AG04450 (cell line): ENCODE data around the gene STK38. TPM values are rescaled to one million over a fixed set of nuclear protein-coding genes. Genes with fewer than 3 reads are reported as not detected.
"Not testable (repeated sequence)": the region's sequence is repeated elsewhere in the genome, so short reads cannot be mapped to it uniquely, and the experiment has no call there.

Source experiments
- CTCF ChIA-PET: fragments of 300-600, 350-600 bp; formaldehyde crosslinking; extraction: SDS; loops from one replicate; lab custom pipeline; 2022; ENCODE audit warnings: antibody characterized with exemption, inconsistent platforms; lab: Charles Lee
- POLR2A ChIA-PET: fragments of 350-600 bp; formaldehyde crosslinking; extraction: SDS; loops from one replicate; lab custom pipeline; 2021; ENCODE audit warnings: antibody characterized with exemption, inconsistent platforms; lab: Yijun Ruan, JAX
- DNase-seq: peaks from one replicate; pipeline ENCODE4 v3.0.0-alpha.2; 2011; ENCODE audit warnings: low read depth, low spot score
- H3K27ac ChIP-seq: one replicate; pipeline ENCODE4 v1.5.1; 2012; ENCODE audit warnings: low read depth, low read length, control low read depth
- H3K27me3 ChIP-seq: one replicate; pipeline ENCODE4 v1.6.0; 2012; ENCODE audit warnings: low read length; ENCODE audit not compliant: control insufficient read depth, insufficient read depth
- H3K4me3 ChIP-seq: 2 replicates; pipeline ENCODE4 v1.5.1; 2011; ENCODE audit warnings: mild to moderate bottlenecking, low read depth, low read length, control low read depth
- H3K9me3 ChIP-seq: 2 replicates; pipeline ENCODE4 v1.5.1; 2012; ENCODE audit warnings: low read length; ENCODE audit not compliant: control insufficient read depth, insufficient read depth
- CTCF ChIP-seq: IDR thresholded peaks from 2 replicates; pipeline ENCODE4 v1.5.1; 2011; ENCODE audit warnings: low read depth, low read length, control low read depth, inconsistent platforms
- polyA plus RNA-seq: library from polyadenylated mRNA; depleted of rRNA; stranded (reverse); fragments of >200 nt; gene quantifications from 2 replicates; pipeline ENCODE4 v1.2.3, GENCODE V29; 2011

The STK38 gene
- polyA plus RNA-seq, 1 experiment = 34.9 TPM

GRCh38 chr6:36576578-36576977, 29.3 kb upstream of the STK38 start:
- Histone ChIP-seq H3K4me3 (no peak overlapping the region), H3K27ac (no peak overlapping the region), H3K27me3 (no peaks in the 10 kb centered on the region), H3K9me3 (no peaks in the 10 kb centered on the region; the same call in 1 of the 2 replicates)
- ChIA-PET POLR2A (interaction anchor here (0.9 kb wide), 1 partner anchor 12 kb away, joined by 4 read pairs; no protein-coding TSS in a partner anchor), CTCF (interaction anchor here (1.0 kb wide), 1 partner anchor 216 kb away, joined by 3 read pairs; no protein-coding TSS in a partner anchor)
- TF ChIP-seq CTCF = no peak
- no peak for DNase-seq

- no peak overlapping the region for H3K4me3 ChIP-seq
- no peak overlapping the region for H3K27ac ChIP-seq
- no peaks in the 10 kb centered on the region for H3K27me3 ChIP-seq
- no peak for TF ChIP-seq CTCF
- no peaks in the 10 kb centered on the region; the same call in 1 of the 2 replicates for H3K9me3 ChIP-seq
- ChIA-PET CTCF (interaction anchor here (0.6 kb wide), 4 partner anchors 19 to 340 kb away, joined by 3 to 5 read pairs (median 4); no protein-coding TSS in a partner anchor), POLR2A (interaction anchor here (0.6 kb wide), 1 partner anchor 34 kb away, joined by 7 read pairs; no protein-coding TSS in a partner anchor)
- no peak for DNase-seq
Measured at GRCh38 chr6:36574679-36575078, 27.4 kb upstream of the STK38 start.

GRCh38 chr6:36572353-36573311, 25.4 kb upstream of the STK38 start:
- H3K27me3 ChIP-seq, H3K27ac ChIP-seq, POLR2A ChIA-PET, H3K9me3 ChIP-seq, DNase-seq, H3K4me3 ChIP-seq: not testable (repeated sequence)
- CTCF ChIA-PET = interaction anchor here (0.7 kb wide), 1 partner anchor 181 kb away, joined by 3 read pairs; no protein-coding TSS in a partner anchor

- no peak for DNase-seq
- Histone ChIP-seq H3K9me3 (no peaks in the 10 kb centered on the region; the same call in 1 of the 2 replicates), H3K27ac (no peak overlapping the region), H3K4me3 (no peak overlapping the region), H3K27me3 (no peaks in the 10 kb centered on the region)
- TF ChIP-seq CTCF = no peak
- ChIA-PET CTCF (no interaction called here), POLR2A (no interaction called here)
Measured at GRCh38 chr6:36571122-36572043, 24.1 kb upstream of the STK38 start.

- H3K27ac ChIP-seq = no peak overlapping the region
- no peaks in the 10 kb centered on the region for H3K27me3 ChIP-seq
- ChIA-PET CTCF (no interaction called here), POLR2A (interaction anchor here (0.6 kb wide), 1 partner anchor 777 kb away, joined by 6 read pairs; no protein-coding TSS in a partner anchor)
- no peak for TF ChIP-seq CTCF
- DNase-seq = no peak
- H3K9me3 ChIP-seq = no peaks in the 10 kb centered on the region; the same call in 1 of the 2 replicates
- H3K4me3 ChIP-seq = no peak overlapping the region
Measured at GRCh38 chr6:36570264-36570663, 23.0 kb upstream of the STK38 start.
